Gastroesophageal sphincter (tissue), 4 donors: ENCODE results near the gene ACTC1. TPM values are rescaled to one million over a fixed set of nuclear protein-coding genes. Genes with fewer than 3 reads are reported as not detected.
A peak's percentile ranks its signal among the peaks of the same experiment; 100 is the strongest.
"Not testable (repeated sequence)": the region's sequence is repeated elsewhere in the genome, so short reads cannot be mapped to it uniquely, and the experiment has no call there.

Experiments
- ATAC-seq: fragments of 150-250 bp; one replicate; pipeline ENCODE4 v1.9.1; 2016; ENCODE audit warnings: mild to moderate bottlenecking, moderate library complexity
- H3K27ac ChIP-seq, 4 donors: fragments of 200-600 bp; sonication (generic) in 3 of 4; 1 replicate in 3 of 4; 2 replicates in 1 of 4; pipeline ENCODE4 v1.5.1; 2016 to 2019
- H3K27me3 ChIP-seq: fragments of 200-600 bp; sonication (generic); one replicate; pipeline ENCODE4 v1.5.1; 2019
- H3K36me3 ChIP-seq, 2 donors: fragments of 200-600 bp; sonication (generic); one replicate each; pipeline ENCODE4 v1.5.1; 2019; ENCODE audit warnings: control low read depth in 1 of 2
- H3K4me1 ChIP-seq, 3 donors: fragments of 200-600 bp; sonication (generic); 1 replicate in 2 of 3; 2 replicates in 1 of 3; pipeline ENCODE4 v1.5.1; 2016 to 2019; ENCODE audit warnings: control low read depth in 2 of 3
- H3K4me3 ChIP-seq, 2 donors: fragments of 200-600 bp; sonication (generic); one replicate each; pipeline ENCODE4 v1.5.1; 2019; ENCODE audit warnings: mild to moderate bottlenecking in 1 of 2, moderate library complexity in 1 of 2
- H3K9me3 ChIP-seq, 3 donors: fragments of 200-600 bp; sonication (generic); one replicate each; pipeline ENCODE4 v1.5.1; 2017 to 2019; ENCODE audit warnings: control low read depth in 2 of 3
- CTCF ChIP-seq, 4 experiments: fragments of 200-600 bp in 2 of 4; fragments of 450-650 bp in 2 of 4; sonication (generic) in 1 of 4; IDR thresholded peaks; one replicate each; pipeline ENCODE4 v1.5.1; 2017 to 2019; ENCODE audit warnings: antibody characterized with exemption in 4 of 4, mild to moderate bottlenecking in 2 of 4, moderate library complexity in 2 of 4
- EP300 ChIP-seq: sonication (generic); formaldehyde crosslinking; IDR thresholded peaks from one replicate; pipeline ENCODE4 v1.6.1; 2017; ENCODE audit warnings: antibody characterized with exemption, mild to moderate bottlenecking
- POLR2A ChIP-seq, 2 donors: fragments of 450-650 bp; IDR thresholded peaks; one replicate each; pipeline ENCODE4 v1.6.1; 2017; ENCODE audit warnings: antibody characterized with exemption in 2 of 2, mild to moderate bottlenecking in 2 of 2, moderate library complexity in 1 of 2
- POLR2AphosphoS5 ChIP-seq: sonication (generic); formaldehyde crosslinking; IDR thresholded peaks from one replicate; pipeline ENCODE4 v1.6.1; 2017; ENCODE audit warnings: antibody characterized with exemption
- WGBS, 2 donors: methylation state at CpG; one replicate each; pipeline ENCODE4 v1.1.5; 2018; ENCODE audit warnings: low coverage in 1 of 2; 5-methylcytosine and 5-hydroxymethylcytosine counted together
- total RNA-seq, 4 donors: library from RNA; depleted of rRNA; stranded (reverse); fragments of >200 nt; gene quantifications; one replicate each; pipeline ENCODE4 v1.1.0, GENCODE V29; 2016

ACTC1 gene
- total RNA-seq, 4 donors from 2014 or later: 6.6 to 24.2 (median 8.9) TPM

GRCh38 chr15:34813446-34814190 lies 18.3 kb upstream of the ACTC1 start:
- ATAC-seq: no peak
- TF ChIP-seq POLR2AphosphoS5: no peak
- no peak for TF ChIP-seq CTCF (IDR thresholded peaks at IDR 0.05)
- no peak for TF ChIP-seq POLR2A (IDR thresholded peaks at IDR 0.05)
- TF ChIP-seq EP300: no peak
- Histone ChIP-seq H3K9me3 (no peaks in the 10 kb centered on the region), H3K4me3 (no peak overlapping the region), H3K4me1 (no peaks in the 10 kb centered on the region), H3K27ac (no peak overlapping the region), H3K27me3 (no peaks in the 10 kb centered on the region), H3K36me3 (no peaks in the 10 kb centered on the region)
- 62 to 67% methylated on average over 1 to 3 of the region's 3 CpGs for WGBS, 2 donors

GRCh38 chr15:34812868-34813365 lies 17.6 kb upstream of the ACTC1 start:
- not testable (repeated sequence) for ATAC-seq, H3K9me3 ChIP-seq, H3K4me3 ChIP-seq, H3K4me1 ChIP-seq, H3K36me3 ChIP-seq, H3K27me3 ChIP-seq, H3K27ac ChIP-seq
- WGBS, 2 donors: 21 to 61% methylated on average over 2 to 4 of the region's 9 CpGs

GRCh38 chr15:34812369-34812768 lies 17.0 kb upstream of the ACTC1 start:
- Histone ChIP-seq H3K4me1 (no peaks in the 10 kb centered on the region), H3K36me3 (no peaks in the 10 kb centered on the region), H3K4me3 (no peak overlapping the region), H3K27me3 (no peaks in the 10 kb centered on the region), H3K27ac (no peak overlapping the region), H3K9me3 (no peaks in the 10 kb centered on the region)
- ATAC-seq: no peak
- TF ChIP-seq POLR2A (IDR thresholded peaks at IDR 0.05) (no peak), EP300 (no peak), CTCF (IDR thresholded peaks at IDR 0.05) (no peak), POLR2AphosphoS5 (no peak)
- 54 to 55% methylated on average over 1 of the region's 1 CpG for WGBS, 2 donors

- ATAC-seq: no peak
- Histone ChIP-seq H3K27ac (no peak overlapping the region), H3K27me3 (no peaks in the 10 kb centered on the region), H3K4me1 (no peaks in the 10 kb centered on the region), H3K9me3 (no peaks in the 10 kb centered on the region), H3K4me3 (no peak overlapping the region), H3K36me3 (no peaks in the 10 kb centered on the region)
- TF ChIP-seq POLR2AphosphoS5: peak; percentile 29
- TF ChIP-seq POLR2A (IDR thresholded peaks at IDR 0.05): no peak
- TF ChIP-seq CTCF (IDR thresholded peaks at IDR 0.05): no peak
- 78 to 88% methylated on average over 3 to 4 of the region's 5 CpGs for WGBS, 2 donors
These were observed 15.2 kb upstream of the ACTC1 start for GRCh38 chr15:34810443-34811129.

- TF ChIP-seq POLR2AphosphoS5: no peak
- TF ChIP-seq EP300: no peak
- no peak for TF ChIP-seq POLR2A (IDR thresholded peaks at IDR 0.05)
- TF ChIP-seq CTCF (IDR thresholded peaks at IDR 0.05): no peak
- Histone ChIP-seq H3K27me3 (no peaks in the 10 kb centered on the region), H3K4me1 (no peaks in the 10 kb centered on the region), H3K36me3 (no peaks in the 10 kb centered on the region), H3K9me3 (no peaks in the 10 kb centered on the region), H3K27ac (no peak overlapping the region), H3K4me3 (no peak overlapping the region)
- 63 to 66% methylated on average over 3 of the region's 3 CpGs for WGBS, 2 donors
- no peak for ATAC-seq
These were observed 13.8 kb upstream of the ACTC1 start for GRCh38 chr15:34809186-34809585.
